ENCODE measurements around the gene TMEM178B. TPM values are rescaled to one million over a fixed set of nuclear protein-coding genes. Genes with fewer than 3 reads are reported as not detected.

The TMEM178B gene
- total RNA-seq, 1 experiment from 2014 or later: 0.11 TPM

- Mint-ChIP-seq H3K4me1 (ENCODE audit: low read depth, unreplicated experiment) (no peaks in the 10 kb centered on the region), H3K27me3 (ENCODE audit: insufficient read depth, unreplicated experiment) (peaks cover 16% of the 10 kb centered on the region), H3K9me3 (ENCODE audit: unreplicated experiment) (no peaks in the 10 kb centered on the region), H3K4me3 (ENCODE audit: unreplicated experiment) (no peak overlapping the region), H3K36me3 (ENCODE audit: insufficient read depth, unreplicated experiment) (no peaks in the 10 kb centered on the region), H3K27ac (ENCODE audit: unreplicated experiment) (no peak overlapping the region)
- no TSS peak for BruUV-seq (replicated peaks)
- Histone ChIP-seq H3K36me3 (ENCODE audit: control insufficient read depth, insufficient read depth, low read length) (no peaks in the 10 kb centered on the region), H3K27me3 (replicated peaks; ENCODE audit: control insufficient read depth, insufficient read depth, low read length) (no peaks in the 10 kb centered on the region; the same call in 1 of the 2 replicates), H3K4me3 (ENCODE audit: low read depth, low read length) (no peak overlapping the region), H3K9me3 (no peaks in the 10 kb centered on the region), H3K4me1 (no peaks in the 10 kb centered on the region)
- intact Hi-C loops (cut with micrococcal nuclease; ENCODE audit: unreplicated experiment): no loop called here
- ChIA-PET CTCF (no interaction called here), POLR2A (no interaction called here)
- DNase-seq: no peak
- no peak for TF ChIP-seq CTCF (IDR thresholded peaks at IDR 0.05; ENCODE audit: insufficient read depth in 1 of 2, low read depth in 1 of 2, low read length in 1 of 2, severe bottlenecking in 1 of 2, unreplicated experiment in 1 of 2)
Measured at GRCh38 chr7:141225916-141226618, 152.2 kb downstream of the TMEM178B start.

GRCh38 chr7:141227454-141227853 is 153.6 kb downstream of the TMEM178B start:
- H3K9me3 ChIP-seq: no peaks in the 10 kb centered on the region
- intact Hi-C loops (cut with micrococcal nuclease; ENCODE audit: unreplicated experiment): no loop called here
- BruUV-seq (replicated peaks): no TSS peak
- CTCF ChIA-PET: no interaction called here
- Mint-ChIP-seq H3K4me3 (ENCODE audit: unreplicated experiment) (no peak overlapping the region), H3K27ac (ENCODE audit: unreplicated experiment) (no peak overlapping the region), H3K9me3 (ENCODE audit: unreplicated experiment) (no peaks in the 10 kb centered on the region), H3K4me1 (ENCODE audit: low read depth, unreplicated experiment) (no peaks in the 10 kb centered on the region), H3K27me3 (ENCODE audit: insufficient read depth, unreplicated experiment) (peaks cover 15% of the 10 kb centered on the region), H3K36me3 (ENCODE audit: insufficient read depth, unreplicated experiment) (no peaks in the 10 kb centered on the region)
- H3K4me3 ChIP-seq (ENCODE audit: low read depth, low read length): no peak overlapping the region
- H3K27me3 ChIP-seq (replicated peaks; ENCODE audit: control insufficient read depth, insufficient read depth, low read length): no peaks in the 10 kb centered on the region; the same call in 1 of the 2 replicates
- DNase-seq: no peak
- POLR2A ChIA-PET: no interaction called here
- TF ChIP-seq CTCF (IDR thresholded peaks at IDR 0.05; ENCODE audit: insufficient read depth in 1 of 2, low read depth in 1 of 2, low read length in 1 of 2, severe bottlenecking in 1 of 2, unreplicated experiment in 1 of 2): no peak
- no peaks in the 10 kb centered on the region for H3K4me1 ChIP-seq
- H3K36me3 ChIP-seq (ENCODE audit: control insufficient read depth, insufficient read depth, low read length): no peaks in the 10 kb centered on the region

- Mint-ChIP-seq H3K27me3 (ENCODE audit: insufficient read depth, unreplicated experiment) (peaks cover 12% of the 10 kb centered on the region), H3K27ac (ENCODE audit: unreplicated experiment) (no peak overlapping the region), H3K4me3 (ENCODE audit: unreplicated experiment) (no peak overlapping the region), H3K36me3 (ENCODE audit: insufficient read depth, unreplicated experiment) (no peaks in the 10 kb centered on the region), H3K9me3 (ENCODE audit: unreplicated experiment) (no peaks in the 10 kb centered on the region), H3K4me1 (ENCODE audit: low read depth, unreplicated experiment) (no peaks in the 10 kb centered on the region)
- Histone ChIP-seq H3K9me3 (no peaks in the 10 kb centered on the region), H3K36me3 (ENCODE audit: control insufficient read depth, insufficient read depth, low read length) (no peaks in the 10 kb centered on the region), H3K27me3 (replicated peaks; ENCODE audit: control insufficient read depth, insufficient read depth, low read length) (no peaks in the 10 kb centered on the region; the same call in 1 of the 2 replicates), H3K4me3 (ENCODE audit: low read depth, low read length) (no peak overlapping the region), H3K4me1 (no peaks in the 10 kb centered on the region)
- TF ChIP-seq CTCF (IDR thresholded peaks at IDR 0.05; ENCODE audit: insufficient read depth in 1 of 2, low read depth in 1 of 2, low read length in 1 of 2, severe bottlenecking in 1 of 2, unreplicated experiment in 1 of 2): no peak
- ChIA-PET CTCF (no interaction called here), POLR2A (no interaction called here)
- intact Hi-C loops (cut with micrococcal nuclease; ENCODE audit: unreplicated experiment): no loop called here
- no TSS peak for BruUV-seq (replicated peaks)
- DNase-seq: no peak
Measured at GRCh38 chr7:141228482-141228881, 154.6 kb downstream of the TMEM178B start.

Data from Caco-2 (cell line).